SU-DHL-6 (cell line): ENCODE results near the gene HSD17B12.

Source experiments
- H2AFZ ChIP-seq: fragments of 200-600 bp; sonication (generic); 2 replicates; pipeline ENCODE4 v1.6.1; 2014; ENCODE audit warnings: low read depth, mild to moderate bottlenecking, moderate library complexity, mixed read lengths, antibody characterized with exemption, low read length; ENCODE audit not compliant: severe bottlenecking
- H3F3A ChIP-seq: fragments of 200-600 bp; shearing (Covaris generic); 2 replicates; pipeline ENCODE4 v1.6.0; 2016; ENCODE audit warnings: antibody characterized with exemption, mild to moderate bottlenecking; ENCODE audit not compliant: insufficient read depth
- H3K27ac ChIP-seq: fragments of 200-600 bp; sonication (generic); 2 replicates; pipeline ENCODE4 v1.5.1; 2016; ENCODE audit warnings: low read depth, mild to moderate bottlenecking, low read length, moderate library complexity, mixed read lengths
- H3K27me3 ChIP-seq: fragments of 200-600 bp; sonication (generic), shearing (Covaris generic); 2 replicates; pipeline ENCODE4 v1.6.0; 2014; ENCODE audit warnings: mild to moderate bottlenecking, low read length
- H3K36me3 ChIP-seq: fragments of 200-600 bp; sonication (generic); 2 replicates; pipeline ENCODE4 v1.6.1; 2014; ENCODE audit warnings: mild to moderate bottlenecking, low read length, mixed read lengths
- H3K4me2 ChIP-seq: fragments of 300-600, 200-600 bp; shearing (Covaris generic), sonication (generic); 2 replicates; pipeline ENCODE4 v1.6.0; 2014; ENCODE audit warnings: low read length, low read depth, mild to moderate bottlenecking; ENCODE audit not compliant: poor library complexity, severe bottlenecking
- H3K4me3 ChIP-seq: fragments of 200-600 bp; sonication (generic); 2 replicates; pipeline ENCODE4 v1.5.1; 2014; ENCODE audit warnings: antibody characterized with exemption, low read length, mild to moderate bottlenecking, mixed read lengths; ENCODE audit not compliant: insufficient read depth, poor library complexity, severe bottlenecking
- H3K79me2 ChIP-seq: fragments of 200-600 bp; sonication (generic); 2 replicates; pipeline ENCODE4 v1.6.1; 2014; ENCODE audit warnings: mild to moderate bottlenecking, low read length, moderate library complexity; ENCODE audit not compliant: insufficient read depth
- H3K9ac ChIP-seq: fragments of 200-600 bp; sonication (generic); 2 replicates; pipeline ENCODE4 v1.7.0; 2014; ENCODE audit warnings: mild to moderate bottlenecking, low read length
- H3K9me2 ChIP-seq: fragments of 200-600 bp; sonication (generic); replicated peaks from 2 replicates; pipeline ENCODE4 v1.6.1; 2014; ENCODE audit warnings: low read length; ENCODE audit not compliant: insufficient read depth
- H3K9me3 ChIP-seq: fragments of 200-600 bp; sonication (generic); 2 replicates; pipeline ENCODE4 v1.6.1; 2014; ENCODE audit warnings: low read length, mixed read lengths; ENCODE audit not compliant: insufficient read depth
- H4K20me1 ChIP-seq: fragments of 200-600 bp; sonication (generic); 2 replicates; pipeline ENCODE4 v1.6.1; 2014; ENCODE audit warnings: low read depth, mild to moderate bottlenecking, antibody characterized with exemption, low read length, moderate library complexity, mixed read lengths
- EZH2phosphoT487 ChIP-seq: fragments of 200-600 bp; sonication (generic), shearing (Covaris generic); conservative IDR thresholded peaks from 2 replicates; pipeline ENCODE4 v1.6.1; 2018; ENCODE audit warnings: mild to moderate bottlenecking, antibody characterized with exemption, low read length, moderate library complexity, mixed read lengths
- TF ChIP-seq, protein P1 (sequence below): fragments of 200-600 bp; sonication (generic); IDR thresholded peaks from one replicate; pipeline ENCODE4 v1.5.1; 2017; ENCODE audit warnings: antibody characterized with exemption, mild to moderate bottlenecking, low read length, moderate library complexity; ENCODE audit not compliant: insufficient read depth, poor library complexity, severe bottlenecking

Gene HSD17B12

DNA sequence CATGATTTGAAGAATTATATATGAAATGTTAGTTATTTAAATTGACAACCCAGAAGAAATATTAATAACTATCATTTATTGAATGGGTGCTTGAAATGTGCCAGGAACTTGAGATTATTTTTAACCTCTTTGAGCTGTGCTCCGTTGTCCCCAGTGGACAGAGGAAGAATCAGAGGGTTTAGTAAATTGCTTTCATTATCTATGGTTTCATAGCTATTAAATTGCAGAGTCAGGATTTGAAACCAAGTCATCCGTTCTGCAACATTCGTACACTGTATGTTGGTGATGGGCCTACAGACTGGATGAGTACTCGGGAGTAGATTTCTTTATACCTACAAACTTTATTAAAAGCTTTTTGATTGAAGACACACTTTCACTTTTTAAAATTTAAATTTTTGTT lies 4.9 kb downstream of the HSD17B12 start:
- Histone ChIP-seq H3K9me2 (no peaks in the 10 kb centered on the region), H3K9ac (no peak overlapping the region), H3K9me3 (no peaks in the 10 kb centered on the region), H2AFZ (no peak overlapping the region), H4K20me1 (no peaks in the 10 kb centered on the region), H3K27ac (no peak overlapping the region), H3K79me2 (peaks cover 94% of the 10 kb centered on the region), H3K36me3 (peaks cover 14% of the 10 kb centered on the region), H3F3A (peaks cover 8% of the 10 kb centered on the region; the same call in 1 of the 2 replicates), H3K4me2 (no peak overlapping the region), H3K4me3 (no peak overlapping the region), H3K27me3 (no peaks in the 10 kb centered on the region)
- TF ChIP-seq, protein P1, sequence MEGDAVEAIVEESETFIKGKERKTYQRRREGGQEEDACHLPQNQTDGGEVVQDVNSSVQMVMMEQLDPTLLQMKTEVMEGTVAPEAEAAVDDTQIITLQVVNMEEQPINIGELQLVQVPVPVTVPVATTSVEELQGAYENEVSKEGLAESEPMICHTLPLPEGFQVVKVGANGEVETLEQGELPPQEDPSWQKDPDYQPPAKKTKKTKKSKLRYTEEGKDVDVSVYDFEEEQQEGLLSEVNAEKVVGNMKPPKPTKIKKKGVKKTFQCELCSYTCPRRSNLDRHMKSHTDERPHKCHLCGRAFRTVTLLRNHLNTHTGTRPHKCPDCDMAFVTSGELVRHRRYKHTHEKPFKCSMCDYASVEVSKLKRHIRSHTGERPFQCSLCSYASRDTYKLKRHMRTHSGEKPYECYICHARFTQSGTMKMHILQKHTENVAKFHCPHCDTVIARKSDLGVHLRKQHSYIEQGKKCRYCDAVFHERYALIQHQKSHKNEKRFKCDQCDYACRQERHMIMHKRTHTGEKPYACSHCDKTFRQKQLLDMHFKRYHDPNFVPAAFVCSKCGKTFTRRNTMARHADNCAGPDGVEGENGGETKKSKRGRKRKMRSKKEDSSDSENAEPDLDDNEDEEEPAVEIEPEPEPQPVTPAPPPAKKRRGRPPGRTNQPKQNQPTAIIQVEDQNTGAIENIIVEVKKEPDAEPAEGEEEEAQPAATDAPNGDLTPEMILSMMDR = no peak
- no peak for TF ChIP-seq EZH2phosphoT487

DNA sequence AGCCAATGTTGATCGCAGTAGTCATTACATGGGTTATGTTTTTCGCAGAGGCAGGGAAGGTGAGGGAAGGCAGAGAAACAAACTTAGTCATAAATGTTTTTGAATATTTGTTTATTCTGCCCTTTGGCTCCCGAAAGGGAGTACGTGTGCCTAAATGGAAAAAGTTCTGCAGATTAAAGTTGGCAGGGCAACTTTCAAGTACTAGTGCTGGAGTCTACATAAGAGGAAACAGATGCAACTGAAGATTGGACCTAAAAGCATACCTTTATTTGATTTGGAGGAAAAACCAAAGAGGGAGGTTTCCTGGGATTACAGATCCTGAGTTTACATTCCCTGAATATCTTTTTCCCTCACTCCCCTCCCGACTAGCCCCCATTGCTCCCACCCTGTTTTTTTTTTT lies 5.7 kb downstream of the HSD17B12 start:
- Histone ChIP-seq H3K4me3 (no peak overlapping the region), H3K9me3 (no peaks in the 10 kb centered on the region), H3F3A (peaks cover 14% of the 10 kb centered on the region; the same call in 1 of the 2 replicates), H3K27ac (no peak overlapping the region), H3K36me3 (peaks cover 14% of the 10 kb centered on the region), H2AFZ (no peak overlapping the region), H3K4me2 (peak overlapping the region; percentile 6), H3K9ac (no peak overlapping the region), H3K79me2 (peaks cover 98% of the 10 kb centered on the region), H3K27me3 (no peaks in the 10 kb centered on the region), H4K20me1 (no peaks in the 10 kb centered on the region), H3K9me2 (no peaks in the 10 kb centered on the region)
- no peak for TF ChIP-seq EZH2phosphoT487
- TF ChIP-seq, protein P1 = no peak

DNA sequence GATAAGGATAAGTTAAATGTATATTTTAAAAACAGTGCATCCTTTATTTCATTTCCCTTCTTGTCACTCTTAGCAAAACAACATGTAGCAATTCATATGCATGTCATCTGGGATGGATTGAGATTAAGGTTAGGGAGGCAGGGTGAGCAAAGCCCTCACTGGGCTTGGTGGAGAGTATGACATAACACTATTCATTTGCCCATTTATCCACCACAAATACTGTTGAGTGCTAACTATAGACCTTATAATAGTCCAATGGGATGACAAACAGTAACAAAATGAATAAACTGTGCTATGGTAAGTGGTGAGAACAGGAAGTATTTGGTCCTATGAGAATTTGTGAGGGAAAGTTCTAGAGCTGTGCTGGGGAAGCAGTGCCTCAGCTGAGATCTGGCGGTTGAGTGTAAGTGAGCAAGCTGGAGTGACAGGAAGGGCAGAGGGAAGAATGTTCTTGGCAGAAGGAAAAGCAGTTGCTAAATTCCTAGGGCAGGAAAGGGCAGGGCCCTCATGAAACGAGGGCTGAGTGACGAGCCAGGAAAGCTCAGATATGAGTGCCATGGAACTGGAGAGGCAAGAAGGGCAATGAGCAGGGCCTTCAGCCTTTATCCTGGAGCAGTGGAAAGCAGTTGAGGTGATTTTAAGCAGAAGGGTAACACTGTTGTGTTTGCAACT lies 6.7 kb downstream of the HSD17B12 start:
- Histone ChIP-seq H3K9me3 (no peaks in the 10 kb centered on the region), H3K4me3 (no peak overlapping the region), H3K79me2 (peaks cover 98% of the 10 kb centered on the region), H3K9me2 (no peaks in the 10 kb centered on the region), H3K36me3 (peaks cover 14% of the 10 kb centered on the region), H4K20me1 (no peaks in the 10 kb centered on the region), H3K4me2 (no peak overlapping the region), H3K27ac (no peak overlapping the region), H3K27me3 (no peaks in the 10 kb centered on the region), H3F3A (peaks cover 6% of the 10 kb centered on the region; the same call in 1 of the 2 replicates), H3K9ac (no peak overlapping the region), H2AFZ (no peak overlapping the region)
- no peak for TF ChIP-seq EZH2phosphoT487
- TF ChIP-seq, protein P1 = no peak
